GM12864 (cell line): ENCODE measurements around the gene FN1.

Experiments
- DNase-seq: peaks from one replicate; pipeline ENCODE4 v3.0.0-alpha.2; 2011; ENCODE audit warnings: low read depth
- H3K4me3 ChIP-seq: 2 replicates; pipeline ENCODE4 v1.5.1; 2011; ENCODE audit warnings: mild to moderate bottlenecking, low read depth, low read length, control low read depth
- CTCF ChIP-seq: IDR thresholded peaks from 2 replicates; pipeline ENCODE4 v1.5.1; 2011; ENCODE audit warnings: low read depth, mild to moderate bottlenecking, moderate library complexity, low read length, control low read depth, inconsistent platforms; ENCODE audit errors: missing control alignments

FN1 gene

GRCh38 chr2:215364157-215365155 is 71.4 kb downstream of the FN1 start:
- DNase-seq: no peak
- no peak overlapping the region for H3K4me3 ChIP-seq
- TF ChIP-seq CTCF: no peak

- DNase-seq: no peak
- no peak for TF ChIP-seq CTCF
- no peak overlapping the region for H3K4me3 ChIP-seq
These were observed 72.3 kb downstream of the FN1 start for GRCh38 chr2:215363461-215364156.

GRCh38 chr2:215363039-215363438 is 72.8 kb downstream of the FN1 start:
- no peak for TF ChIP-seq CTCF
- H3K4me3 ChIP-seq: no peak overlapping the region
- DNase-seq: no peak

- DNase-seq: no peak
- no peak overlapping the region for H3K4me3 ChIP-seq
- no peak for TF ChIP-seq CTCF
These were observed 73.3 kb downstream of the FN1 start for GRCh38 chr2:215362562-215362904.

DNA sequence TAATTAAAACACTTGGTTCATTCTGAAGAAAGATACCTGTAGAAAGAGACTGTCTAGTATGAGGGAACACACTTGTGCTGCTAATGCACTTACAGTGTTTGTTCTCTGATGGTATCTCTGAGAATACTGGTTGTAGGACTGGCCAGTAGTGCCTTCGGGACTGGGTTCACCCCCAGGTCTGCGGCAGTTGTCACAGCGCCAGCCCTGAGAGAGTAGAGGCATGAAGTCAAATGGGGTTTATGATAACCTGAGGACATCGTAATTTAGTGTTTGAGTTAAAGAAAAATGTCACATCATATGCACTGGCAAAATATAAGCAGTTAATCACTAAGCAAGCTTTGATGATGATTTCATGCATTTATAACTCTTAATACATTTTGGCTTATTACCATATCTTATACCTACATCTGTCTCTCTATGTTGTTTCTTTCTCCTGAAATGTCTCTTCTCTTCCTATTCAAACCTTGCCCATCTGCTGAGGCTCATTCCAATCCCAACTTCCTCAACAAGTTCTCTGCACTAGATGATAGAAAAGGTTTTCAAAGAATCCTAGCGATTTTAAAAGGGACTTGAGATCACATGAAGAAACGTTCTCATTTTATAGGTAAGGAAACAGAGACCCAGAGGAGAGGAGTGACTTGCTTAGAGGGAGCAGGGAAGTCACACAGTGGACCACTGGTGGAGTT is 73.8 kb downstream of the FN1 start:
- no peak for DNase-seq
- TF ChIP-seq CTCF: no peak
- H3K4me3 ChIP-seq: no peak overlapping the region

GRCh38 chr2:215361211-215361875 is 74.5 kb downstream of the FN1 start:
- no peak for TF ChIP-seq CTCF
- DNase-seq: no peak
- H3K4me3 ChIP-seq: no peak overlapping the region
